Skeletal muscle satellite cell (primary cell): ENCODE measurements around the gene FMNL3.
"Not testable (repeated sequence)": the region's sequence is repeated elsewhere in the genome, so short reads cannot be mapped to it uniquely, and the experiment has no call there.

ENCODE experiments used
- H3K27me3 ChIP-seq: 2 replicates; pipeline ENCODE4 v1.7.0; 2013; ENCODE audit warnings: low read length; ENCODE audit not compliant: control insufficient read depth, insufficient read depth
- H3K36me3 ChIP-seq: 2 replicates; pipeline ENCODE4 v1.7.0; 2013; ENCODE audit warnings: mild to moderate bottlenecking, control low read depth, low read length; ENCODE audit not compliant: insufficient read depth
- H3K4me1 ChIP-seq: 2 replicates; pipeline ENCODE4 v1.7.0; 2013; ENCODE audit warnings: low read length; ENCODE audit not compliant: control insufficient read depth, insufficient read depth
- H3K4me2 ChIP-seq: 2 replicates; pipeline ENCODE4 v1.7.0; 2013; ENCODE audit warnings: mild to moderate bottlenecking, low read length
- H3K4me3 ChIP-seq: 2 replicates; pipeline ENCODE4 v1.7.0; 2013; ENCODE audit warnings: low read length
- H3K9ac ChIP-seq: 2 replicates; pipeline ENCODE4 v1.7.0; 2013; ENCODE audit warnings: mild to moderate bottlenecking, low read depth, low read length, moderate library complexity
- H3K9me3 ChIP-seq: replicated peaks from 2 replicates; pipeline ENCODE4 v1.7.0; 2013; ENCODE audit warnings: mild to moderate bottlenecking, control low read depth, low read length

FMNL3 gene

DNA sequence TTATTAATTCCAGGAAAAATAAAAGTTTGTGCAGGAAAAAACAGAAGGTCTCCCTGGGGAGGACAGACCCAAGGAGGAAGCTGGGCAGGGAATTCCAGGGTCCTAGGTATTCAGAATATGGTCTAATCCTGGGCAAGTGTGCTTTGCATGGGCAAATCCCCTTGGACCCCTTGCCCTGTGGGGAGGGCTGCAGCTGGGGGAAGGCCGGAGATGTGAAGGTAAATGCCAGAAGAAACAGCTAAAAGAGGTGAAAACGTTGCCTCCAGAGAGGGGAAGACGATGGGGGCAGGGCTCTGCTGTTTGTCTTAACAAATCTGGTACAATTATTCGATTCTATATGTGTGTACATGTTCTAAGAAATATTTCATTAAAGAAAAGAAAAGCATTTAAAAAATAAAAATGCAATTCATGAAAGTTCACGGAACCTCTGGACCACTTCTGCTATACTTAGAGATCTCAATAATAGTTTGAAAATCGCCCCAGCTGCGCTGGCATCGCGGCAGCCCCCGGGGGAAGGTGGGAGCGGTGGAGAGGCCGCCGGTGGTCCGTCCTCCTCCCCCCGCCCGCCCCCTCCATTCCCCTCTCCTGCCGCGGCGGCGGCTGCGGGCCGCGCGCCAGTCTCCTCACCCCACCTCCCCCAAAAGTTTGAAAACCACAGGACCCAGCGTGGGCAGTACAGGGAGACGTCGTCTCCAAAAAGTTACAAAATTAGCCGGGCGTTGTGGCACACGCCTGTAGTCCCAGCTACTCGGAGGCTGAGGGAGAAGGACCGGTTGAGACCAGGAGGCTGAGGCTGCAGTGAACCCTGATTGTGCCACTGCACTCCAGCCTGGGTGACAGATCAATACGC lies 85.3 kb downstream of the FMNL3 start:
- Histone ChIP-seq H3K4me1 (peaks cover 18% of the 10 kb centered on the region), H3K4me2 (peak overlapping the region; percentile 85), H3K36me3 (no peaks in the 10 kb centered on the region), H3K27me3 (peaks cover 24% of the 10 kb centered on the region), H3K9me3 (no peaks in the 10 kb centered on the region), H3K9ac (peak overlapping the region; percentile 78), H3K4me3 (peak overlapping the region; percentile 74)

DNA sequence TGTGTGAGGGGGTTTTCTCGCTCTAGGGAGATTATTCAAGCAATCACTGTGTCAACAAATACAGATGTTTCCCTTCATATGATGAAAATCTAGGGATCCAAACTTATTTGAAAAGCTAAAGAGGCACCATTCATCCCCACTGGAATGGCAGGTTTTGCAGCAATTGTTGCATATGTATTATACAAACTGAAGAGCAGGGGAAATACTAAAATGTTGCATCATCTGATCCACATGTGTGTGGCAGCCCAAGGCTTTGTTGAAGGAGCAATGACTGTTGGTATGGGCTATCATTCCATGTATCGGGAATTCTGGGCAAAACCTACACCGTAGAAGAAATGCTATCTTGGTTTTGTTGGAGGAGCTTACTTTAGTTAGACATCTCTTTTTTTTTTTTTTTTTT lies 87.9 kb downstream of the FMNL3 start:
- Histone ChIP-seq H3K36me3 (no peaks in the 10 kb centered on the region), H3K9me3 (peaks cover 7% of the 10 kb centered on the region), H3K4me1 (peaks cover 18% of the 10 kb centered on the region), H3K4me2 (no peak overlapping the region), H3K27me3 (peaks cover 30% of the 10 kb centered on the region), H3K9ac (no peak overlapping the region), H3K4me3 (no peak overlapping the region)

DNA sequence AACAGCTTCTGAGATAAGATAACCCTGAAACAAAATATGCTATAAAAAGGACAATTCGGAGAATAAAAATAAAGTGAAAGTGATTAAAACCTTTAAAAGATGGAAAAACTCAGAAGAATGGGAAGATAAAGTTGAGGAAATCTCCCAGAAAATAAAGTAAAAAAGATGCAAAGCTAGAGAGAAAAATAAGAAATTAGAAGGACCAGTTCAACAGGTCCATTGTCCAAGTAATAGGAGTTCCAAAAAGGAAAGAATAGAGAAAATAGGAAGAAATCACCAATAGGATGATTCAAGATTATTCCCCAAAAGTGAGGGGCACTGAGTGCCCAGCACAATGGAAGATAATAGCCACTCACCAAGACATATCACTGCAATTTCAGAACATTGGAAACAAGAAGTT lies 88.6 kb downstream of the FMNL3 start:
- peaks cover 30% of the 10 kb centered on the region for H3K27me3 ChIP-seq
- H3K4me3 ChIP-seq, result no peak overlapping the region
- peaks cover 7% of the 10 kb centered on the region for H3K9me3 ChIP-seq
- H3K9ac ChIP-seq, result no peak overlapping the region
- no peak overlapping the region for H3K4me2 ChIP-seq
- H3K36me3 ChIP-seq, result no peaks in the 10 kb centered on the region
- peaks cover 12% of the 10 kb centered on the region for H3K4me1 ChIP-seq

DNA sequence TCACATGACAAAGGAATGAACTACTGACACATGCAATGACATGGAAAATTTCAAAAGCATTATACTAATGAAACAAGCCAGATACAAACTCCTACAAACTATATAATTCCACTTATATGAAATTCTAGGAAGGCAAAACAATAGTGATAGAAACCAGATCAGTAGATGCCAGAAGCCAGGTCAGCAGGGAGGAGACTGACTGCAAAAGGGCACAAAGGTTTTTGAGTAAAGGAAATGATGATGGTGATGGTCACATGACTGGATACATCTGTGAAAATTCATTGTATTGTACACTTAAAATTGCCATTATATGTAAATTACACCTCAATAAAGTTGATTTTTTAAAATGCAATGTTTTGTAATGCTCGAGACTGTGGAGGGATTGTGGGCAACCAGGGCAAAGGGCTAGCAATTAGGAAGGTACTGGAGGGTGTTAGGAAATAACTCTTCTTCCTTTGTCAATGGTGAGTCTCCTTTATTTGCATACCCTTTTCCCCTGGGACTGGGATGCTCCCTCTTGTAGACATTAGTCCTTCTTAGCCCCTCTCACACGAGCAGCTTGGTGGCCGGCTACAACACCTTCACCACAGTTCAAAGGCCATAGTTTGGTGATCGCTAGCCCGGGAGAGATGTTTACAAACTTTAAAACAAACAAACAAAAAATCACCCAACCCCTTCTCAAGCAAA lies 90.5 kb downstream of the FMNL3 start:
- peaks cover 2% of the 10 kb centered on the region for H3K4me1 ChIP-seq
- H3K4me3 ChIP-seq, result no peak overlapping the region
- H3K36me3 ChIP-seq, result no peaks in the 10 kb centered on the region
- H3K27me3 ChIP-seq, result peaks cover 30% of the 10 kb centered on the region
- H3K9me3 ChIP-seq, result peaks cover 7% of the 10 kb centered on the region
- no peak overlapping the region for H3K9ac ChIP-seq
- no peak overlapping the region for H3K4me2 ChIP-seq

DNA sequence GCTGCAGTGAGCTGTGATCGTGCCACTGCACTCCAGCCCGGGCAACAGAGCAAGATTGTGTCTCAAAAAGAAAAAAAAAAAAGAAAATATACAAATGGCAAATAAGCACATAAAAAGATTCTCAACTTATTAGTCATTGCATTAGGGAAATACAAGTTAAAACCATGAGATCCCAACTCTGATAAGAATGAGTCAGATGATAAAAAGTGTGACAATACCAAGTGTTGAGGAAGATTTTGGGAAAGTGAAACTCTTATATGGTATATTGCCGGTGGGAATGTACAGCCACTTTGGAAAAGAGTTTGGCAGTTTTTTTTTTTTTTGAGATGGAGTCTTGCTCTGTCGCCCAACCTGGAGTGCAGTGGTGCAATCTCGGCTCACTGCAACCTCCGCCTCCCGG lies 91.5 kb downstream of the FMNL3 start:
- Histone ChIP-seq H3K9me3 (peaks cover 7% of the 10 kb centered on the region), H3K9ac (no peak overlapping the region), H3K27me3 (peaks cover 27% of the 10 kb centered on the region), H3K36me3 (no peaks in the 10 kb centered on the region), H3K4me1 (no peaks in the 10 kb centered on the region), H3K4me2 (no peak overlapping the region), H3K4me3 (no peak overlapping the region)

DNA sequence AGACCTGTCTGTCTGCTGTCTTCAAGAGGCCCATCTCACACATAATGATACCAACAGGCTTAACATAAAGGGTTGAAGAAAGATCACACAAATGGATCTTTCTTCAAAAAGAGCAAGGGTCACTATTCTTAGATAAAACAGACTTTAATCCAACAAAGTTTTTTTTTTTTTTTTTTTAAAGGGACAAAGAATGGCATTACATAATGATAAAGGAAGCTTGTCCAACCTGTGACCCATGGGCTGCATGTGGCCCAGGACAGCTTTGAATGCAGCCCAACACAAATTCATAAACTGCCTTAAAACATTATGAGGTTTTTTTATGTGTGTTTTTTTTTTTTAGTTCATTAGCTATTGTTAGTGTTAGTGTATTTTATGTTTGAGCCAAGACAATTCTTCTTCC lies 95.0 kb downstream of the FMNL3 start:
- Histone ChIP-seq H3K4me1 (no peaks in the 10 kb centered on the region), H3K4me3 (no peak overlapping the region), H3K9me3 (peaks cover 7% of the 10 kb centered on the region), H3K36me3 (no peaks in the 10 kb centered on the region), H3K9ac (no peak overlapping the region), H3K27me3 (peaks cover 8% of the 10 kb centered on the region), H3K4me2 (no peak overlapping the region)

DNA sequence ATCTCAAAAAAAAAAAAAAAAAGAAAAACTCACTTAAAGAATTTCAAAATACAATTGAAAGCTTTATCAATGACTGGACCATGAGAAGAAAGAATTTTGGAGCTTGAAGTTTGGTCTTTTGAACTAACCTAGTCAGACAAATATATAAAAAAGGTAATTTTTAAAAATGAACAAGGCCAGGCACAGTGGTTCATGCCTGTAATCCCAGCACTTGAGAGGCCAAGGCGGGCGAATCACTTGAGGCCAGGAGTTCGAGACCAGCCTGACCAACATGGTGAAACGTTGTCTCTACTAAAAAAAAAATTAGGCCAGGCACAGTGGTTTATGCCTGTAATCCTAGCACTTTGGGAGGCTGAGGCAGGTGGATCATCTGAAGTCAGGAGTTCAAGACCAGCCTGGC lies 96.4 kb downstream of the FMNL3 start:
- not testable (repeated sequence) for H3K9ac ChIP-seq, H3K4me1 ChIP-seq, H3K36me3 ChIP-seq, H3K4me2 ChIP-seq, H3K9me3 ChIP-seq, H3K27me3 ChIP-seq, H3K4me3 ChIP-seq

DNA sequence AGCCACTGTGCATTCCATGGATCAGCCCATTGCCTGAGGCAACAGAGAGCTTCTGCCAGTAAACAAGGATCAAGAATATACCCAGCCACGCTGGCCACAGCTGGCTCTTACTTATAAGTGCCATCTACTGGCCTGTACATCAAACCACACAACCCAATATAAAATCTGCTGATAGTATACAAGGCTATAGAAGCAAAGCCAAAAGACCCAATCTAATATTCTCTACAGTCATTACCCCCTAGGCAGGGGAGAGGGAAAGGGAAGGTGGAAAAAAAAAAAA lies 97.4 kb downstream of the FMNL3 start:
- no peak overlapping the region for H3K4me2 ChIP-seq
- no peaks in the 10 kb centered on the region for H3K36me3 ChIP-seq
- H3K4me3 ChIP-seq, result no peak overlapping the region
- no peaks in the 10 kb centered on the region for H3K9me3 ChIP-seq
- H3K9ac ChIP-seq, result no peak overlapping the region
- no peaks in the 10 kb centered on the region for H3K27me3 ChIP-seq
- H3K4me1 ChIP-seq, result no peaks in the 10 kb centered on the region

DNA sequence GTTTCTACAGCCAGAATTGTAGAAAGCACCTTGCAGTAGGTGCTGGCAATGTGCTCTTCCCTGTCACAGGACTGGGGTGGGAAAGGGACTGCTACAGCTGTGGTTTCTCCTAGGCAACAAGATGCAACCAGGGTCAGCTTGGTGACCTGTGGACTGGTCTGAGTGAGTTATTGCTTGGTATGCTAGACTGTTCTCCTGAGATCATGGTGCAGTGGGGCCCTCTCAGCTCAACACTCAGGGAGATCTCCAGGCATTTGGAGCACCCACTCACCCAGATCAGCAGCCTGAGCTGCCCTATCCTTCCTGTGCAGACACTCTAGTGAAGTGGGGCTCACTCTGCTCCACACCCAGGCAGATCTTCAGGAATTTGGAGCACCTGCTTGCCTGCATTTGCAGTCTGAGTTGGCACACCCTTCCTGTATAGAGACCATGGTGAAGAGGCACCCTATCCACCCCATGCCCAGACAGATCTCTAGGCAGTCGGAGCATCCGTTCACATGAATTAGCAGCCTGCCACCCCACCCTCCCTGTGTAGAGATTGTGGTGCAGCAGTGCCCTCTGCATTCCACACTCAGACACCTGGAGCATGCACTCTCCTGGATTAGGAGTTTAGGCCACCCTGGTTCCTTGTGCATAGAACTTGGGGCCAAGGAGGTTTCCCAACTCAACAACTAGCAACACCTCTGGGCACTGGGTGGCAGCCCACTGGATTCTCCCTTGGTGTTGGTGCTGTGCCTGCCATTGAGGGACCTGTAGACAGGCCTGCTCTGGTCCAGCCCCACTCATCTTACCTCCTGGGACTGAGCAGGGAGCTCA lies 97.9 kb downstream of the FMNL3 start:
- no peak overlapping the region for H3K9ac ChIP-seq
- no peaks in the 10 kb centered on the region for H3K9me3 ChIP-seq
- H3K27me3 ChIP-seq, result no peaks in the 10 kb centered on the region
- H3K4me3 ChIP-seq, result no peak overlapping the region
- H3K36me3 ChIP-seq, result no peaks in the 10 kb centered on the region
- H3K4me2 ChIP-seq, result no peak overlapping the region
- H3K4me1 ChIP-seq, result no peaks in the 10 kb centered on the region

DNA sequence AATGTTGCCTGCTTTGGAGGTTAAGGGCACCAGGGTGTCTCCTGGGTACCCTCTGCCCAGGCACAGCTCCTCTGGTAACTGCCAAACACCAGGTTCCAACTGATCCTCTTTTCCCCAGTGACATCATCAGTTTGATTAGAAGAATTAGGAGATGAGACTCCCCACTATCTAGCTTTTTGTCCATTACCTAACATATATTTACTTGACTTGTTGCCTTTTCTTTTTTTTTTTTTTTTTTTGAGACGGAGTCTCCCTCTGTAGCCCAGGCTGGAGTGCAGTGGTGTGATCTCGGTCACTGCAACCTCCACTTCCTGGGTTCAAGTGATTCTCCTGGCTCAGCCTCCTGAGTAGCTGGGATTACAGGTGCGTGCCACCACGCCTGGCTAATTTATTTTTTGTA lies 101.7 kb downstream of the FMNL3 start, which contains the start of gene FAM186B:
Gene FAM186B (minus strand): TSS at position 101 of the 400 bp plus-strand sequence. CDS start 162 bp downstream, outside the sequence.
- not testable (repeated sequence) for H3K27me3 ChIP-seq, H3K4me3 ChIP-seq, H3K9me3 ChIP-seq, H3K4me1 ChIP-seq, H3K4me2 ChIP-seq, H3K36me3 ChIP-seq, H3K9ac ChIP-seq

DNA sequence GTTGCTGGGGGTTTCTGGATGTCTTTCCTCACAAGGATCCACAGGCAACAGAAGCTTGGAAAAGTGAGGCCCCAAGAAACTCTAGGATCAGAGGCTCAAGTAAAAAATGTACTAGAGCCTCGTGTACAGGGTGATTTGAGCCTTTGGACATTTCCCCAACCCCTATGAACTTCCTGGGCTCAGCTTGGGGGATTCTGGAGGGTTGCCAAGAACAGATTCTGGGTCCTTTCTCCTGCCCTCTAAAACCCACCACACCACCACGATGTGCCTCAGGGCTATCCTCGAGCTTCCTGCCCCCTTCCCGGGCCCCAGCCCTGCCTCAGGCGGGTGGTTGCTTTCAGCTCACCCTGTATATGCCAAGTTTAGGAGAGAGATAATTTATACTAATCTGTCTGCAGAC lies 102.3 kb downstream of the FMNL3 start:
- H3K9me3 ChIP-seq, result no peaks in the 10 kb centered on the region
- no peaks in the 10 kb centered on the region for H3K27me3 ChIP-seq
- H3K4me1 ChIP-seq, result no peaks in the 10 kb centered on the region
- no peak overlapping the region for H3K4me2 ChIP-seq
- H3K36me3 ChIP-seq, result peaks cover 4% of the 10 kb centered on the region
- H3K4me3 ChIP-seq, result no peak overlapping the region
- H3K9ac ChIP-seq, result no peak overlapping the region
